PC-3 (cell line): Measurements from ENCODE around the gene ATP2B3. TPM values are rescaled to one million over a fixed set of nuclear protein-coding genes. Genes with fewer than 3 reads are reported as not detected.

Experiments used
- ATAC-seq: fragments of 200-7000 bp; cut with Tn5 transposase; 2 replicates; pipeline ENCODE4 v1.9.1; 2020; ENCODE audit warnings: mild to moderate bottlenecking, moderate library complexity
- BruUV-seq: library from RNA; stranded (reverse); fragments of 400-500 nt; replicated peaks from 2 replicates; lab custom pipeline; 2021; lab: Mats Ljungman, UMichigan
- CTCF ChIA-PET: fragments of 300-600 bp; sonication (Branson Sonifier 250); formaldehyde crosslinking; loops from one replicate; lab custom pipeline; 2022; ENCODE audit warnings: antibody characterized with exemption; lab: Charles Lee
- POLR2A ChIA-PET: fragments of 300-600 bp; sonication (Branson Sonifier 250); formaldehyde crosslinking; loops from one replicate; lab custom pipeline; 2022; ENCODE audit warnings: antibody characterized with exemption; ENCODE audit not compliant: unreplicated experiment; lab: Charles Lee
- DNase-seq: peaks from one replicate; pipeline ENCODE4 v3.0.0-alpha.2; 2015
- H2AFZ ChIP-seq: fragments of 300-600 bp; sonication (generic); 2 replicates; pipeline ENCODE4 v1.6.0; 2016; ENCODE audit warnings: antibody characterized with exemption, low read length
- H3F3A ChIP-seq: fragments of 300-600 bp; sonication (generic); one replicate; pipeline ENCODE4 v1.6.0; 2017; ENCODE audit warnings: antibody characterized with exemption, low read length, control low read depth, mild to moderate bottlenecking; ENCODE audit not compliant: unreplicated experiment
- H3K27ac ChIP-seq: fragments of 300-600 bp; sonication (generic); 2 replicates; pipeline ENCODE4 v1.5.1; 2016; ENCODE audit warnings: mild to moderate bottlenecking, low read length
- H3K27me3 ChIP-seq: fragments of 300-600 bp; sonication (generic); 2 replicates; pipeline ENCODE4 v1.6.1; 2016; ENCODE audit warnings: low read length, mixed read lengths
- H3K36me3 ChIP-seq: fragments of 300-600 bp; sonication (generic); 2 replicates; pipeline ENCODE4 v1.6.1; 2016; ENCODE audit warnings: low read depth, mixed run types, low read length, mixed read lengths
- H3K4me1 ChIP-seq: fragments of 300-600 bp; sonication (generic); 2 replicates; pipeline ENCODE4 v1.5.1; 2016; ENCODE audit warnings: low read length; ENCODE audit not compliant: insufficient read depth
- H3K4me2 ChIP-seq: fragments of 300-600 bp; sonication (generic); 2 replicates; pipeline ENCODE4 v1.6.0; 2016; ENCODE audit warnings: low read length
- H3K4me3 ChIP-seq: fragments of 300-600 bp; sonication (generic); 2 replicates; pipeline ENCODE4 v1.5.1; 2016; ENCODE audit warnings: mild to moderate bottlenecking, low read length, mixed read lengths
- H3K79me2 ChIP-seq: fragments of 300-600 bp; sonication (generic); 2 replicates; pipeline ENCODE4 v1.6.1; 2017; ENCODE audit warnings: low read length, mixed read lengths
- H3K9ac ChIP-seq: fragments of 300-600 bp; sonication (generic); 2 replicates; pipeline ENCODE4 v1.6.0; 2016; ENCODE audit warnings: mild to moderate bottlenecking, low read length
- H3K9me2 ChIP-seq: fragments of 300-600 bp; sonication (generic); replicated peaks from 2 replicates; pipeline ENCODE4 v1.6.1; 2016; ENCODE audit warnings: mixed run types, low read length, mixed read lengths
- H3K9me3 ChIP-seq: fragments of 300-600 bp; sonication (generic); 2 replicates; pipeline ENCODE4 v1.6.1; 2016; ENCODE audit warnings: low read length, mixed read lengths
- H4K20me1 ChIP-seq: fragments of 300-600 bp; sonication (generic); 2 replicates; pipeline ENCODE4 v1.6.1; 2016; ENCODE audit warnings: low read length, mixed read lengths
- CTCF ChIP-seq: fragments of 300-600 bp; sonication (generic); conservative IDR thresholded peaks from 2 replicates; pipeline ENCODE4 v1.5.1; 2017; ENCODE audit warnings: antibody characterized with exemption, low read depth, mild to moderate bottlenecking, low read length
- EZH2 ChIP-seq: fragments of 300-600 bp; sonication (generic); IDR thresholded peaks from one replicate; pipeline ENCODE4 v1.6.1; 2017; ENCODE audit warnings: antibody characterized with exemption, mild to moderate bottlenecking, low read length; ENCODE audit not compliant: unreplicated experiment
- EZH2phosphoT487 ChIP-seq: fragments of 300-600 bp; sonication (generic); IDR thresholded peaks from 2 replicates; pipeline ENCODE4 v1.6.1; 2018; ENCODE audit warnings: mild to moderate bottlenecking, antibody characterized with exemption, low read length, borderline replicate concordance
- intact Hi-C: fragments of 100-400 bp; cut with micrococcal nuclease; formaldehyde crosslinking; loops from 2 replicates; pipeline ENCODE4 v1.9.0; 2023
- total RNA-seq: library from RNA; depleted of rRNA; stranded (reverse); fragments of >200 nt; gene quantifications from 2 replicates; pipeline ENCODE4 v1.2.3, GENCODE V29; 2014

ATP2B3 gene
- total RNA-seq, 1 experiment from 2014 or later = not detected

GRCh38 chrX:153587342-153587741 is 69.9 kb downstream of the ATP2B3 start:
- ChIA-PET CTCF (no interaction called here), POLR2A (no interaction called here)
- intact Hi-C loops = no loop called here
- Histone ChIP-seq H3K4me1 (no peaks in the 10 kb centered on the region), H3K27me3 (no peaks in the 10 kb centered on the region), H3F3A (no peaks in the 10 kb centered on the region), H3K79me2 (no peaks in the 10 kb centered on the region), H3K9me2 (no peaks in the 10 kb centered on the region), H3K27ac (no peak overlapping the region), H4K20me1 (no peaks in the 10 kb centered on the region), H3K4me3 (no peak overlapping the region), H2AFZ (no peak overlapping the region), H3K9ac (no peak overlapping the region), H3K36me3 (peaks cover 3% of the 10 kb centered on the region; the same call in 1 of the 2 replicates), H3K9me3 (no peaks in the 10 kb centered on the region), H3K4me2 (no peak overlapping the region)
- ATAC-seq = no peak
- no peak for TF ChIP-seq EZH2phosphoT487
- TF ChIP-seq EZH2 = no peak
- TF ChIP-seq CTCF = no peak
- DNase-seq = no peak
- no TSS peak for BruUV-seq

GRCh38 chrX:153588021-153588781 is 70.8 kb downstream of the ATP2B3 start:
- Histone ChIP-seq H3K27me3 (no peaks in the 10 kb centered on the region), H3K4me1 (no peaks in the 10 kb centered on the region), H3K4me3 (no peak overlapping the region), H2AFZ (no peak overlapping the region), H3K9ac (no peak overlapping the region), H3K36me3 (peaks cover 3% of the 10 kb centered on the region; the same call in 1 of the 2 replicates), H3K4me2 (no peak overlapping the region), H3K79me2 (no peaks in the 10 kb centered on the region), H3K9me3 (no peaks in the 10 kb centered on the region), H3K27ac (no peak overlapping the region), H3K9me2 (no peaks in the 10 kb centered on the region), H4K20me1 (no peaks in the 10 kb centered on the region), H3F3A (no peaks in the 10 kb centered on the region)
- intact Hi-C loops = no loop called here
- ChIA-PET CTCF (no interaction called here), POLR2A (no interaction called here)
- ATAC-seq (no peak), DNase-seq (no peak)
- TF ChIP-seq CTCF (no peak), EZH2phosphoT487 (no peak), EZH2 (no peak)
- BruUV-seq = no TSS peak

GRCh38 chrX:153588782-153589446 is 71.5 kb downstream of the ATP2B3 start:
- Histone ChIP-seq H3K4me2 (no peak overlapping the region), H3K9ac (no peak overlapping the region), H3K4me1 (no peaks in the 10 kb centered on the region), H3K36me3 (peaks cover 3% of the 10 kb centered on the region; the same call in 1 of the 2 replicates), H3K4me3 (no peak overlapping the region), H3K79me2 (no peaks in the 10 kb centered on the region), H4K20me1 (no peaks in the 10 kb centered on the region), H3F3A (no peaks in the 10 kb centered on the region), H3K9me2 (no peaks in the 10 kb centered on the region), H3K9me3 (no peaks in the 10 kb centered on the region), H2AFZ (no peak overlapping the region), H3K27me3 (no peaks in the 10 kb centered on the region), H3K27ac (no peak overlapping the region)
- DNase-seq (no peak), ATAC-seq (no peak)
- intact Hi-C loops = no loop called here
- BruUV-seq = no TSS peak
- POLR2A ChIA-PET = no interaction called here
- CTCF ChIA-PET = no interaction called here
- no peak for TF ChIP-seq CTCF
- no peak for TF ChIP-seq EZH2
